ENCODE measurements around the gene TBCE.

- TF ChIP-seq POLR2A (IDR thresholded peaks at IDR 0.05) (no peak), CTCF (IDR thresholded peaks at IDR 0.05) (no peak)
Observed at GRCh38 chr1:235441159-235441685, 74.0 kb downstream of the TBCE start.

All from Peyer's patch (tissue), 4 donors.